Measurements from ENCODE around the gene STPG3. TPM values are rescaled to one million over a fixed set of nuclear protein-coding genes. Genes with fewer than 3 reads are reported as not detected.

The STPG3 gene
- total RNA-seq, 1 donor from 2014 or later = not detected

GRCh38 chr9:137294091-137294680 lies 43.1 kb downstream of the STPG3 start:
- TF ChIP-seq CTCF (IDR thresholded peaks at IDR 0.05) = no peak
- peak overlapping the region; percentile 26 for H3K4me3 ChIP-seq
- peaks cover 15% of the 10 kb centered on the region for H3K4me1 ChIP-seq
- peak; percentile 71 for DNase-seq
- no peaks in the 10 kb centered on the region for H3K36me3 ChIP-seq
- intact Hi-C loops (cut with DNase I) = loop anchor here (10.0 kb wide), 1 partner anchor 111 kb away; no protein-coding TSS in a partner anchor
- no peaks in the 10 kb centered on the region for H3K9me3 ChIP-seq
- peak; percentile 74 for ATAC-seq
- H3K27me3 ChIP-seq = peaks cover 17% of the 10 kb centered on the region
- H3K27ac ChIP-seq = peak overlapping the region; percentile 80

- peaks cover 22% of the 10 kb centered on the region for H3K27me3 ChIP-seq
- H3K27ac ChIP-seq = no peak overlapping the region
- peak; percentile 1 for ATAC-seq
- peaks cover 15% of the 10 kb centered on the region for H3K4me1 ChIP-seq
- H3K36me3 ChIP-seq = no peaks in the 10 kb centered on the region
- intact Hi-C loops (cut with DNase I) = loop anchor here (10.0 kb wide), 1 partner anchor 110 kb away; no protein-coding TSS in a partner anchor
- H3K4me3 ChIP-seq = peak overlapping the region; percentile 45
- TF ChIP-seq CTCF (IDR thresholded peaks at IDR 0.05) = peak; percentile 18
- H3K9me3 ChIP-seq = no peaks in the 10 kb centered on the region
- DNase-seq = peak; percentile 68
Observed at GRCh38 chr9:137294681-137295237, 43.7 kb downstream of the STPG3 start.

- ATAC-seq (peak; percentile 81), DNase-seq (peak; percentile 70)
- TF ChIP-seq CTCF (IDR thresholded peaks at IDR 0.05) = peak; percentile 31
- Histone ChIP-seq H3K27me3 (peaks cover 28% of the 10 kb centered on the region), H3K4me3 (peak overlapping the region; percentile 45), H3K36me3 (no peaks in the 10 kb centered on the region), H3K9me3 (no peaks in the 10 kb centered on the region), H3K4me1 (peaks cover 18% of the 10 kb centered on the region), H3K27ac (no peak overlapping the region)
- intact Hi-C loops (cut with DNase I) = loop anchor here (10.0 kb wide), 1 partner anchor 109 kb away; no protein-coding TSS in a partner anchor
Observed at GRCh38 chr9:137295238-137295811, 44.2 kb downstream of the STPG3 start.

- H3K9me3 ChIP-seq = no peaks in the 10 kb centered on the region
- no peak for ATAC-seq
- H3K4me3 ChIP-seq = peak overlapping the region; percentile 45
- H3K27me3 ChIP-seq = peaks cover 30% of the 10 kb centered on the region
- no peaks in the 10 kb centered on the region for H3K36me3 ChIP-seq
- H3K27ac ChIP-seq = peak overlapping the region; percentile 72
- no peak for TF ChIP-seq CTCF (IDR thresholded peaks at IDR 0.05)
- intact Hi-C loops (cut with DNase I) = loop anchor here (10.0 kb wide), 1 partner anchor 109 kb away; no protein-coding TSS in a partner anchor
- peak; percentile 66 for DNase-seq
- peaks cover 23% of the 10 kb centered on the region for H3K4me1 ChIP-seq
Observed at GRCh38 chr9:137295849-137296669, 45.0 kb downstream of the STPG3 start.

All from upper lobe of right lung (tissue), 1 donor.